AG09309 (cell line): ENCODE data around the gene OR6B1.

Source experiments
- DNase-seq: peaks from one replicate; pipeline ENCODE4 v3.0.0-alpha.2; 2010; ENCODE audit warnings: low read depth
- H3K4me3 ChIP-seq: 2 replicates; pipeline ENCODE4 v1.5.1; 2011; ENCODE audit warnings: mild to moderate bottlenecking, low read depth, low read length, moderate library complexity; ENCODE audit not compliant: control insufficient read depth
- TF ChIP-seq, protein P1 (sequence below): IDR thresholded peaks from 2 replicates; pipeline ENCODE4 v1.5.1; 2011; ENCODE audit warnings: mild to moderate bottlenecking, low read depth, low read length, inconsistent platforms; ENCODE audit not compliant: insufficient read depth, control insufficient read depth; ENCODE audit errors: missing control alignments

The OR6B1 gene

GRCh38 chr7:144000020-144000419, at the start of gene OR6B1:
Gene OR6B1, plus strand, starts transcription at chr7:144000320. Its CDS starts 3,677 bp downstream, at chr7:144003997.
- TF ChIP-seq, protein P1, sequence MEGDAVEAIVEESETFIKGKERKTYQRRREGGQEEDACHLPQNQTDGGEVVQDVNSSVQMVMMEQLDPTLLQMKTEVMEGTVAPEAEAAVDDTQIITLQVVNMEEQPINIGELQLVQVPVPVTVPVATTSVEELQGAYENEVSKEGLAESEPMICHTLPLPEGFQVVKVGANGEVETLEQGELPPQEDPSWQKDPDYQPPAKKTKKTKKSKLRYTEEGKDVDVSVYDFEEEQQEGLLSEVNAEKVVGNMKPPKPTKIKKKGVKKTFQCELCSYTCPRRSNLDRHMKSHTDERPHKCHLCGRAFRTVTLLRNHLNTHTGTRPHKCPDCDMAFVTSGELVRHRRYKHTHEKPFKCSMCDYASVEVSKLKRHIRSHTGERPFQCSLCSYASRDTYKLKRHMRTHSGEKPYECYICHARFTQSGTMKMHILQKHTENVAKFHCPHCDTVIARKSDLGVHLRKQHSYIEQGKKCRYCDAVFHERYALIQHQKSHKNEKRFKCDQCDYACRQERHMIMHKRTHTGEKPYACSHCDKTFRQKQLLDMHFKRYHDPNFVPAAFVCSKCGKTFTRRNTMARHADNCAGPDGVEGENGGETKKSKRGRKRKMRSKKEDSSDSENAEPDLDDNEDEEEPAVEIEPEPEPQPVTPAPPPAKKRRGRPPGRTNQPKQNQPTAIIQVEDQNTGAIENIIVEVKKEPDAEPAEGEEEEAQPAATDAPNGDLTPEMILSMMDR: no peak
- H3K4me3 ChIP-seq: no peak within 1 kb of the TSS
- no peak for DNase-seq

- TF ChIP-seq, protein P1: no peak
- no peak for DNase-seq
- H3K4me3 ChIP-seq: no peak overlapping the region
Measured at GRCh38 chr7:143953421-143953820, 46.7 kb upstream of the OR6B1 start.

DNA sequence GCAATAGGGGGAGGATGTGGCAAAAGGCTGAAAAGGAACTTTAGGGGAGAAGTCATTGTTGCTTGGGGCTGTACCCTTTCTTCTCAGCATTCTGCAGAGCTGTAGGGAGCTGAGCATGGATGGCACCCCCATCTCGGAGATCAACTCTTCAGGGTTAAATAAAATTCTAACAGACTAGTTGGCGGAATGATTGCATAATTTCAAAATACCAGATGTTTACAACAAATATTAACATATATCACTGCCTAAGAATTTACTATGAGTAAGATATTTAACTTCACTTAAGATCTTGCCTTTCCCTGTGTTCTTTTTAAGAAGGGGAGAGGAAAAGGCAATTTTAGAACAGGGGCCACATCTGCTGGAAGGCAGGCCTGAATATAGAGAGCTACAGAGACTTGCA, 46.0 kb upstream of the OR6B1 start:
- no peak overlapping the region for H3K4me3 ChIP-seq
- TF ChIP-seq, protein P1: no peak
- no peak for DNase-seq

GRCh38 chr7:143954544-143954943, 45.6 kb upstream of the OR6B1 start, which contains the start of gene OR2F1:
Gene OR2F1, plus strand, starts transcription at chr7:143954844. Its CDS starts 5,127 bp downstream, at chr7:143959971.
- H3K4me3 ChIP-seq: no peak within 1 kb of the TSS
- TF ChIP-seq, protein P1: no peak

GRCh38 chr7:143958781-143959180, 41.3 kb upstream of the OR6B1 start:
- TF ChIP-seq, protein P1: no peak
- H3K4me3 ChIP-seq: no peak overlapping the region
- no peak for DNase-seq

More at GRCh38 chr7:143954544-143954943, 45.6 kb upstream of the OR6B1 start, which contains the start of gene OR2F1:
- no peak for DNase-seq

DNA sequence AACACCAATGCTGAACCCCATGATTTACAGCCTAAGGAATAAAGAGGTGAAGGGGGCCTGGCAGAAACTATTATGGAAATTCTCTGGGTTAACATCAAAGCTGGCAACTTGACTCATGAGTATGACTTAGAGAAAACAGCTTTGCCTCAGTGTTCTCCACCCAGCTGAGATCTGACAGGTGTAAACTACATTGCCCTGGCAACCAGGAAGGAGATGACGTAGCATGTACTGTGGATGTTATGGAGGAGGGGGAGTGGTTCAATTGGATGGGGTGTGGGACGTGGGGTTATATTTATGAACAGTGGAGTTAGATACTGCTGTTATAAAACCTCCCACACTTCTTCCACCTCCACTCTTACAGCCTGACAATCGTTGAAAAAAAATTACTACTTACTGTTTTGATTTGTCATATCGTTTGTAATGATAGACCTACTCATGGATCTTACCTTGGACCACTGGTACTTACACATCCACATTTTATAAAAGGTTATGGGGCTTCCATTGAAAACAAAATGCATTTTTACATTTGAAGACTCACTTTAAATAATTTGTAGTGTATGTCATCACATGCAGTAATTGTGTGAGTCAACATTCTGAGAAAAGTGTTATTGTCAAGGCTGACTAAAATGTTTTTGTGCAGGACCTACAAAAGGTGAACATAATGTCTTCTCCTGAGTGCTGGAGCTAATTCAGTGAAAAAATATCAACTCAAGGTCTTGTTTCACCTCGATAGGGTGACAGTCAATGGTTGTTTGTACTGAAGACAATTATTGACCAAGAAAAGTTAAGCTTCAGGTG, 39.1 kb upstream of the OR6B1 start:
- no peak overlapping the region for H3K4me3 ChIP-seq
- no peak for DNase-seq
- TF ChIP-seq, protein P1: no peak
